ENCODE data around the gene IDS. TPM values are rescaled to one million over a fixed set of nuclear protein-coding genes. Genes with fewer than 3 reads are reported as not detected.
"Not testable (repeated sequence)": the region's sequence is repeated elsewhere in the genome, so short reads cannot be mapped to it uniquely, and the experiment has no call there.

Gene IDS
- total and polyA plus RNA-seq, 5 donors from 2014 or later = 116 to 287 (median 139) TPM

DNA sequence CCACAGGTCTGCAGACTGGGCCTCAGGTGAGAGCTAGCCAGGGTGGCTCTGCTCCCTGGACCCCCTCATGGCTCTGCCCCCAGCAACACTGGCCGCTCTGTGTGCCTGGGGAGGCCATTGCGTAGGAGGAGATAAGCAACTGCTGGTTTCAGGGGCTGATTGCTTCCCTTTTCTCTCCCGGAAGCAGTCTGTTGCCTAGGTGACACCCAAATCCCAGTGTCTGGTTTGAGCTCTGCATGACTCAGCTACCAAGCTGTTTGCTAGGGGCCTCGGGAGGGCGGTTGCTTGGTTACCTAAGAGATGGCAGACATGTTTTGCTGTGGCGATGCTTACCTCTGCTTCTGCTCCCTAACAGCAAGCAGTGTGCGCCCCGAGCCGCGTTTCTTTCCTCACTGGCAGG is 20.3 kb upstream of the IDS start:
- H3K4me3 ChIP-seq (ENCODE audit: low read depth, low read length); H3K9me3 ChIP-seq (ENCODE audit: control insufficient read depth in 2 of 2, low read length in 2 of 2); H3K36me3 Mint-ChIP-seq; H3K36me3 ChIP-seq (ENCODE audit: control insufficient read depth, insufficient read depth, low read length); H3K9me3 Mint-ChIP-seq; H3K27me3 Mint-ChIP-seq; H3K27me3 ChIP-seq (ENCODE audit: control insufficient read depth, insufficient read depth, low read length): not testable (repeated sequence)
- H3K27ac ChIP-seq (ENCODE audit: insufficient read depth, low read length, poor library complexity, severe bottlenecking) = peak overlapping the region; percentile 86
- peaks cover 12 to 51% (median 19%) of the 10 kb centered on the region in 4 donors for H3K4me1 Mint-ChIP-seq
- ATAC-seq (ENCODE audit: low read depth in 2 of 2) (peak; percentile 83 to 87), DNase-seq (peak; percentile 69 to 81 (median 76))
- peak overlapping the region in 3 of 4 donors; percentile 65 to 73 (median 72) for H3K4me3 Mint-ChIP-seq
- peaks cover 41% of the 10 kb centered on the region for H3K4me1 ChIP-seq (ENCODE audit: control insufficient read depth, insufficient read depth, low read length, poor library complexity, severe bottlenecking)
- H3K27ac Mint-ChIP-seq = peak overlapping the region; percentile 52 to 92 (median 89)

DNA sequence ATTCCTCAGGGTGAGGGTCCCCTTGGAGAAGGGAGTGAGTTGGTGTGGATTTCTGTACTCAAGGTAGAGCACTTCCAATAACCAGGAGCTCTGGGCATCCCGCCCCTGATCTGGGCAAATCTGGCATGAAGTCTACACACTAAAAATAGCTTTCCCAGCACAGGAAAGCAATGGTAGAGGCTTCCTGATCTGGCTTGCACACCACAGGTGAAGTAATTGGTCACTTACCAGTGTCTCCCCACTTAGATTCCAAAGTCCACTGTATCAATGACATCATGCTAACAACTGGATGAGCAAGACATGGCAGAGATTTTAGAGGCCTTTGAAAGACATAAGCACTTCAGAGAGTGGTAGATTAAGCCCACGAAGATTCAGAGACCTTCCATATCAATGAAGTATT is 17.8 kb upstream of the IDS start:
- Mint-ChIP-seq H3K27ac (peak overlapping the region; percentile 29 to 63 (median 56)), H3K9me3 (no peaks in the 10 kb centered on the region), H3K4me1 (peaks cover 12 to 65% (median 28%) of the 10 kb centered on the region in 4 donors), H3K36me3 (no peaks in the 10 kb centered on the region), H3K4me3 (peak overlapping the region in 2 of 4 donors; percentile 17 to 33), H3K27me3 (no peaks in the 10 kb centered on the region)
- Histone ChIP-seq H3K4me1 (ENCODE audit: control insufficient read depth, insufficient read depth, low read length, poor library complexity, severe bottlenecking) (peaks cover 42% of the 10 kb centered on the region), H3K9me3 (ENCODE audit: control insufficient read depth in 2 of 2, low read length in 2 of 2) (no peaks in the 10 kb centered on the region), H3K36me3 (ENCODE audit: control insufficient read depth, insufficient read depth, low read length) (no peaks in the 10 kb centered on the region), H3K4me3 (ENCODE audit: low read depth, low read length) (peak overlapping the region; percentile 84), H3K27ac (ENCODE audit: insufficient read depth, low read length, poor library complexity, severe bottlenecking) (peak overlapping the region; percentile 5), H3K27me3 (ENCODE audit: control insufficient read depth, insufficient read depth, low read length) (no peaks in the 10 kb centered on the region)
- ATAC-seq (ENCODE audit: low read depth in 2 of 2) = no peak
- DNase-seq = no peak

DNA sequence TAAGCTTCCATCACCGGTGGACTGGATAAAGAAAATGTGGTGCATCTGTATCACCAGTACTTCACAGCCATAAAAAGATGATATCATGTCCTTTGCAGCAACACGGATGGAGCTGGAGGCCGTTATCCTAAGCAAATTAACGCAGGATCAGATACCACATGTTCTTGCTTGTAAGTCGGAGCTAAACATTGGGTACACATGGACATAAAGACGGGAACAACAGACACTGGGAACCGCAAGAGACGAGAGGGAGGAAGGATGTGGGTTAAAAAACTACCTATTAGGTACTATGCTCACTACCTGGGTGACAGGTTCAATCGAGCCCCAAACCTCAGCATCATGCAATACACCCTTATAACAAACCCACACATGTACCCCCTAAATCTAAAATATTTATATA is 16.3 kb upstream of the IDS start:
- peak overlapping the region; percentile 63 to 93 (median 87) for H3K27ac Mint-ChIP-seq
- no peaks in the 10 kb centered on the region for H3K27me3 ChIP-seq (ENCODE audit: control insufficient read depth, insufficient read depth, low read length)
- H3K4me3 Mint-ChIP-seq = peak overlapping the region; percentile 66 to 91 (median 84)
- H3K9me3 ChIP-seq (ENCODE audit: control insufficient read depth in 2 of 2, low read length in 2 of 2) = no peaks in the 10 kb centered on the region
- H3K4me3 ChIP-seq (ENCODE audit: low read depth, low read length) = peak overlapping the region; percentile 84
- H3K36me3 Mint-ChIP-seq = no peaks in the 10 kb centered on the region
- no peaks in the 10 kb centered on the region for H3K27me3 Mint-ChIP-seq
- peaks cover 39% of the 10 kb centered on the region for H3K4me1 ChIP-seq (ENCODE audit: control insufficient read depth, insufficient read depth, low read length, poor library complexity, severe bottlenecking)
- ATAC-seq (ENCODE audit: low read depth in 2 of 2) = no peak
- DNase-seq = peak; percentile 29 to 57 (median 43)
- H3K27ac ChIP-seq (ENCODE audit: insufficient read depth, low read length, poor library complexity, severe bottlenecking) = peak overlapping the region; percentile 73
- H3K9me3 Mint-ChIP-seq = no peaks in the 10 kb centered on the region
- no peaks in the 10 kb centered on the region for H3K36me3 ChIP-seq (ENCODE audit: control insufficient read depth, insufficient read depth, low read length)
- peaks cover 10 to 65% (median 26%) of the 10 kb centered on the region in 4 donors for H3K4me1 Mint-ChIP-seq

DNA sequence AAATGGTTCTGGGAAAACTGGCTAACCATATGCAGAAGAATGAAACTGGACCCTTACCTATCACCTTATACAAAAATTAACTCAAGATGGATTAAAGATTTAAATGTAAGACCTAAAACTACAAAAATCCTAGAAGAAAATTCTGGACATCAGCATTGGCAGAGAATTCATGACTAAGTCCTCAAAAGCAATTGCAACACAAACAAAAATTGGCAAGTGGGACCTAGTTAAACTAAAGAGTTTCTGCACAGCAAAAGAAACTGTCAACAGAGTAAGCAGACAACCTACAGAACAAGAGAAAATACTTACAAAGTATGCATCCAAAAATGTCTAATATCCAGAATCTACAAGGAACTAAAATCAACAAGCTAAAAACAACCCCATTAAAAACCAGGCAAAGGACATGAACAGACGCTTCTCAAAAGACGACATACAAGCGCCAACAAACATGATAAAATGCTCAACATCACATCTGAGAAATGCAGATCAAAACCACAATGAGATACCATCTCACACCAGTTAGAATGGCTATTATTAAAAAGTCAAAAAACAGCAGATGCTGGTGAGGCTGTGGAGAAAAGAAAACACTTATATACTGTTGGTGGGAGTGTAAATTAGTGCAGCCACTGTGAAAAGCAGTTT is 15.7 kb upstream of the IDS start:
- not testable (repeated sequence) for H3K36me3 ChIP-seq (ENCODE audit: control insufficient read depth, insufficient read depth, low read length); H3K9me3 ChIP-seq (ENCODE audit: control insufficient read depth in 2 of 2, low read length in 2 of 2); H3K27me3 ChIP-seq (ENCODE audit: control insufficient read depth, insufficient read depth, low read length); H3K27me3 Mint-ChIP-seq; H3K9me3 Mint-ChIP-seq; H3K36me3 Mint-ChIP-seq; ATAC-seq (ENCODE audit: low read depth in 2 of 2)
- Mint-ChIP-seq H3K27ac (peak overlapping the region; percentile 39 to 93 (median 63)), H3K4me3 (peak overlapping the region; percentile 66 to 91 (median 84)), H3K4me1 (peaks cover 14 to 59% (median 28%) of the 10 kb centered on the region in 4 donors)
- Histone ChIP-seq H3K4me1 (ENCODE audit: control insufficient read depth, insufficient read depth, low read length, poor library complexity, severe bottlenecking) (peaks cover 34% of the 10 kb centered on the region), H3K4me3 (ENCODE audit: low read depth, low read length) (peak overlapping the region; percentile 84), H3K27ac (ENCODE audit: insufficient read depth, low read length, poor library complexity, severe bottlenecking) (peak overlapping the region; percentile 73)
- DNase-seq = peak in 2 of 3 donors; percentile 37 to 39

DNA sequence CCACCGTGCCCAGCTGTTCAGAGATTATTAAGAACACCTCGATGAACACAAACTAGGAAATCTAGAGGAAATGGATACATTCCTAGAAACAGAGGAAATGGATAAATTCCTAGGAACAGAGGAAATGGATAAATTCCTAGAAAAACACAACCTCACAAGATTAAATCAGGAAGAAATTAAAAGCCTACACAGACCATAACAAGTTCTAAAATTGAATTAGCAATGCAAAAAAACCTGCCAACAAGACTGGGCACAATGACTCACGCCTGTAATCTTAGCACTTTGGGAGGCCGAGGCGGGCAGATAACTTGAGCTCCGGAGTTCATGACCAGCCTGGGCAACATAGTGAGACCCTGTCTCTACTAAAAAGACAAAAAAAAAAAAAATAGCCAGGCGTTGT is 13.1 kb upstream of the IDS start:
- Mint-ChIP-seq H3K4me1 (peaks cover 16 to 46% (median 27%) of the 10 kb centered on the region in 4 donors), H3K4me3 (peak overlapping the region in 1 of 4 donors; percentile 36), H3K36me3 (no peaks in the 10 kb centered on the region), H3K27me3 (no peaks in the 10 kb centered on the region), H3K9me3 (no peaks in the 10 kb centered on the region), H3K27ac (no peak overlapping the region)
- H3K27me3 ChIP-seq (ENCODE audit: control insufficient read depth, insufficient read depth, low read length) = no peaks in the 10 kb centered on the region
- no peak overlapping the region for H3K4me3 ChIP-seq (ENCODE audit: low read depth, low read length)
- H3K4me1 ChIP-seq (ENCODE audit: control insufficient read depth, insufficient read depth, low read length, poor library complexity, severe bottlenecking) = peaks cover 26% of the 10 kb centered on the region
- H3K9me3 ChIP-seq (ENCODE audit: control insufficient read depth in 2 of 2, low read length in 2 of 2) = no peaks in the 10 kb centered on the region
- DNase-seq (no peak), ATAC-seq (ENCODE audit: low read depth in 2 of 2) (no peak)
- no peaks in the 10 kb centered on the region for H3K36me3 ChIP-seq (ENCODE audit: control insufficient read depth, insufficient read depth, low read length)
- no peak overlapping the region for H3K27ac ChIP-seq (ENCODE audit: insufficient read depth, low read length, poor library complexity, severe bottlenecking)

DNA sequence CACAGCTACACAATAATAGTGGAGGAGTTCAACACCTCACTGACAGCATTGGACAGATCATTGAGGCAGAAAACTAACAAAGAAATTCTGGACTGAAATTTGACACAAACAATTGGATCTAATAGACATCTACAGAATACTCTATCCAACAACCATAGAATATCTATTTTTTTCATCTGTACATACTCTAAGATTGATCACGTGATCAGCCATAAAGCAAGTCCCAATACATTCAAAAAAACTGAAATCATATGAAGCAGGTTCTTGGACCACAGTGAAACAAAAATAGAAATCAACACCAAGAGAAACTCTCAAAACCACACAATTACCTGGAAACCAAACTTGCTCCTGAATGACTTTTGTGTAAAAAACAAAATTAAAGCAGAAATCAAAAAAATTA is 12.2 kb upstream of the IDS start:
- Mint-ChIP-seq H3K9me3 (no peaks in the 10 kb centered on the region), H3K4me3 (peak overlapping the region in 1 of 4 donors; percentile 51), H3K27me3 (no peaks in the 10 kb centered on the region), H3K27ac (no peak overlapping the region), H3K4me1 (peaks cover 16 to 43% (median 26%) of the 10 kb centered on the region in 4 donors), H3K36me3 (no peaks in the 10 kb centered on the region)
- Histone ChIP-seq H3K9me3 (ENCODE audit: control insufficient read depth in 2 of 2, low read length in 2 of 2) (no peaks in the 10 kb centered on the region), H3K36me3 (ENCODE audit: control insufficient read depth, insufficient read depth, low read length) (no peaks in the 10 kb centered on the region), H3K27me3 (ENCODE audit: control insufficient read depth, insufficient read depth, low read length) (no peaks in the 10 kb centered on the region), H3K4me3 (ENCODE audit: low read depth, low read length) (no peak overlapping the region), H3K4me1 (ENCODE audit: control insufficient read depth, insufficient read depth, low read length, poor library complexity, severe bottlenecking) (peaks cover 22% of the 10 kb centered on the region), H3K27ac (ENCODE audit: insufficient read depth, low read length, poor library complexity, severe bottlenecking) (no peak overlapping the region)
- no peak for DNase-seq
- ATAC-seq (ENCODE audit: low read depth in 2 of 2) = no peak

DNA sequence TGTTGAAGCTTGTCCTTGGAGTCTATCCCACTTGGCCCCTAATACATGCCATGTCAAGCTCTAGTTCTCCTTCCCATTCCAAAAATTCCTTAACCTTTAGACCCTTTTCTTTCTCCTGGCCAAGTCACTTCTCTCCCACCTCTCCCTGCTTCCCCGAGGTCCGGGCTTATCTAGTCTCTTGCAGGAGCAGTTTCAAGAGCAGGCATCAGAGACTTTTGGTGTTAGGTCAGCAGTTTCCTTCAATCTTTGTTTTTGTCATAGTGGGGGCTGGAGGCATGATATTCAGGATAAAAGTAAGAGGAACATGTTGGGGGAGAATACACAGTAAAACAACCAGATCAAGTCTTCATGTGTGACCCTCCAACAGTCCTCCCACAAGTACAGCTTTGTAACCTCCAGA is 11.5 kb upstream of the IDS start:
- peaks cover 17% of the 10 kb centered on the region for H3K4me1 ChIP-seq (ENCODE audit: control insufficient read depth, insufficient read depth, low read length, poor library complexity, severe bottlenecking)
- ATAC-seq (ENCODE audit: low read depth in 2 of 2) (no peak), DNase-seq (no peak)
- no peaks in the 10 kb centered on the region for H3K27me3 ChIP-seq (ENCODE audit: control insufficient read depth, insufficient read depth, low read length)
- H3K4me3 Mint-ChIP-seq = peak overlapping the region in 1 of 4 donors; percentile 57
- H3K9me3 Mint-ChIP-seq = no peaks in the 10 kb centered on the region
- H3K36me3 Mint-ChIP-seq = no peaks in the 10 kb centered on the region
- no peak overlapping the region for H3K27ac Mint-ChIP-seq
- no peaks in the 10 kb centered on the region for H3K27me3 Mint-ChIP-seq
- H3K36me3 ChIP-seq (ENCODE audit: control insufficient read depth, insufficient read depth, low read length) = no peaks in the 10 kb centered on the region
- H3K27ac ChIP-seq (ENCODE audit: insufficient read depth, low read length, poor library complexity, severe bottlenecking) = no peak overlapping the region
- peaks cover 14 to 41% (median 25%) of the 10 kb centered on the region in 4 donors for H3K4me1 Mint-ChIP-seq
- H3K9me3 ChIP-seq (ENCODE audit: control insufficient read depth in 2 of 2, low read length in 2 of 2) = no peaks in the 10 kb centered on the region
- no peak overlapping the region for H3K4me3 ChIP-seq (ENCODE audit: low read depth, low read length)

Measured in CD4-positive, CD25-positive, alpha-beta regulatory T cell (primary cell).